Bronchial epithelial cell (primary cell): ENCODE results near the gene SERPINA3. TPM values are rescaled to one million over a fixed set of nuclear protein-coding genes. Genes with fewer than 3 reads are reported as not detected.
"Not testable (repeated sequence)": the region's sequence is repeated elsewhere in the genome, so short reads cannot be mapped to it uniquely, and the experiment has no call there.

Experiments used
- DNase-seq: peaks from one replicate; pipeline ENCODE4 v3.0.0-alpha.2; 2010; ENCODE audit warnings: low read depth
- FAIRE-seq: peaks from 2 replicates; lab custom pipeline; 2011; peaks lifted over from hg19 to GRCh38; lab: Jason Lieb, UNC
- H3K27me3 ChIP-seq: 2 replicates; pipeline ENCODE4 v1.5.1; 2011; ENCODE audit warnings: low read length; ENCODE audit not compliant: control insufficient read depth, insufficient read depth
- H3K36me3 ChIP-seq: 2 replicates; pipeline ENCODE4 v1.5.1; 2011; ENCODE audit warnings: low read length; ENCODE audit not compliant: control insufficient read depth, insufficient read depth
- H3K4me3 ChIP-seq: 2 replicates; pipeline ENCODE4 v1.5.1; 2011; ENCODE audit warnings: mild to moderate bottlenecking, low read depth, low read length, control low read depth
- CTCF ChIP-seq: IDR thresholded peaks from 2 replicates; pipeline ENCODE4 v1.5.1; 2011; ENCODE audit warnings: mild to moderate bottlenecking, moderate library complexity, low read length, control low read depth, inconsistent platforms; ENCODE audit not compliant: insufficient read depth, severe bottlenecking
- total RNA-seq: library from RNA; depleted of rRNA; stranded (reverse); fragments of >200 nt; gene quantifications from 2 replicates; pipeline ENCODE4 v1.2.1, GENCODE V29; 2014

Gene SERPINA3
- total RNA-seq, 1 donor from 2014 or later: 0.79 TPM

GRCh38 chr14:94631536-94632304, 19.5 kb downstream of the SERPINA3 start:
- no peak for TF ChIP-seq CTCF
- no peak overlapping the region for H3K4me3 ChIP-seq
- DNase-seq: no peak

GRCh38 chr14:94632305-94632590, 20.1 kb downstream of the SERPINA3 start:
- no peak for DNase-seq
- no peak for TF ChIP-seq CTCF
- no peak for FAIRE-seq

More at GRCh38 chr14:94631536-94632304, 19.5 kb downstream of the SERPINA3 start:
- Histone ChIP-seq H3K36me3 (no peaks in the 10 kb centered on the region), H3K27me3 (no peaks in the 10 kb centered on the region)
- FAIRE-seq: no peak

GRCh38 chr14:94633121-94633520, 20.9 kb downstream of the SERPINA3 start:
- Histone ChIP-seq H3K27me3 (no peaks in the 10 kb centered on the region), H3K4me3 (no peak overlapping the region), H3K36me3 (no peaks in the 10 kb centered on the region)
- TF ChIP-seq CTCF: no peak
- FAIRE-seq (no peak), DNase-seq (no peak)

More at GRCh38 chr14:94632305-94632590, 20.1 kb downstream of the SERPINA3 start:
- Histone ChIP-seq H3K4me3 (no peak overlapping the region), H3K36me3 (no peaks in the 10 kb centered on the region), H3K27me3 (no peaks in the 10 kb centered on the region)

- no peak for FAIRE-seq
- TF ChIP-seq CTCF: no peak
- no peaks in the 10 kb centered on the region for H3K27me3 ChIP-seq
- H3K36me3 ChIP-seq: no peaks in the 10 kb centered on the region
- H3K4me3 ChIP-seq: no peak overlapping the region
- no peak for DNase-seq
These were observed 23.0 kb downstream of the SERPINA3 start for GRCh38 chr14:94635154-94635553.

- H3K27me3 ChIP-seq: no peaks in the 10 kb centered on the region
- DNase-seq: no peak
- H3K4me3 ChIP-seq: no peak overlapping the region
- no peaks in the 10 kb centered on the region for H3K36me3 ChIP-seq
- FAIRE-seq: no peak
- peak; percentile 12 for TF ChIP-seq CTCF
These were observed 24.7 kb downstream of the SERPINA3 start for GRCh38 chr14:94636744-94637412.

- not testable (repeated sequence) for H3K27me3 ChIP-seq, H3K4me3 ChIP-seq, H3K36me3 ChIP-seq, DNase-seq, FAIRE-seq
These were observed 25.6 kb downstream of the SERPINA3 start for GRCh38 chr14:94637814-94638213.
